Measurements from ENCODE around the gene NUP210. TPM values are rescaled to one million over a fixed set of nuclear protein-coding genes. Genes with fewer than 3 reads are reported as not detected.

The NUP210 gene
- total RNA-seq, 2 donors from 2014 or later = 4.4 to 4.5 TPM

DNA sequence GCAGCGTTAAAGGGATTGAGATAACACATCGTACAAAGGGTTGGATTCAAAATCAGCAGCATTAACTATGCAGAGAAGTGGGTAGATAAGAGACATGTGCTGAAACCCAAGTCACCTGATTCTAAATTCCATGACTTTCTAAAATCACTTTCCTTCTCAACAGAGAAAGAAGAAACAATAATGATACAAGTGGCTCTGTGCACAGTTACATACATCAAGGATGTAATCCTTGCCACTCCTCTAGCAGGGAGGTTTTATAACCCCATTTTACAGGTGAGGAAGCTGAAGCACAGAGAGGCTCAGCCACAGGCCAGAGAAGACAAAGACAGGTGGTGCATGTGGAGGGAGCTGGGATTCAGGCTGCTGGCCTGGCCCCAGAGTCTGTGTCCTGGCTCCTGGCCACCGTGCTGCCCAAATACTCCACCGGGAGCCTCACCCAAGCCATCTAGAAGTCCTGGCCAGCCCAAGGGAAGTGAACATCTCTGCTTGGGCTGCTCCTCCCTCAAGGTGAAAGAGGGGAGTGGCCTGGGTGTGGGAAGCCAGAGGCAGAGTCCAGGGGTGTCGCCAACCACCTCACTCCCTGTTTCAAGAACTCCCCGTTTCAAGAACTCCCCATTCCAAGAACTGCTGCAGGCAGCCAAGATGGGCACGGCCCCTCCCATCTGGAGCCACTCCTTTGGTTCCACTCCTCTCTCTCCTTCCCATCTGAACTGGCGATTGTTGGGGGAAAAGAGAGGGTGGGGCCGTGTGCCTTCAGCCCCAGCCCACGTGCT, 147.1 kb downstream of the NUP210 start:
- Histone ChIP-seq H3K4me1 (peaks cover 0 to 11% of the 10 kb centered on the region in 2 donors), H3K4me3 (no peak overlapping the region), H3K27me3 (no peaks in the 10 kb centered on the region), H3K9me3 (peaks cover 0 to 9% of the 10 kb centered on the region in 2 donors), H3K36me3 (no peaks in the 10 kb centered on the region), H3K27ac (no peak overlapping the region)
- TF ChIP-seq, protein P1, sequence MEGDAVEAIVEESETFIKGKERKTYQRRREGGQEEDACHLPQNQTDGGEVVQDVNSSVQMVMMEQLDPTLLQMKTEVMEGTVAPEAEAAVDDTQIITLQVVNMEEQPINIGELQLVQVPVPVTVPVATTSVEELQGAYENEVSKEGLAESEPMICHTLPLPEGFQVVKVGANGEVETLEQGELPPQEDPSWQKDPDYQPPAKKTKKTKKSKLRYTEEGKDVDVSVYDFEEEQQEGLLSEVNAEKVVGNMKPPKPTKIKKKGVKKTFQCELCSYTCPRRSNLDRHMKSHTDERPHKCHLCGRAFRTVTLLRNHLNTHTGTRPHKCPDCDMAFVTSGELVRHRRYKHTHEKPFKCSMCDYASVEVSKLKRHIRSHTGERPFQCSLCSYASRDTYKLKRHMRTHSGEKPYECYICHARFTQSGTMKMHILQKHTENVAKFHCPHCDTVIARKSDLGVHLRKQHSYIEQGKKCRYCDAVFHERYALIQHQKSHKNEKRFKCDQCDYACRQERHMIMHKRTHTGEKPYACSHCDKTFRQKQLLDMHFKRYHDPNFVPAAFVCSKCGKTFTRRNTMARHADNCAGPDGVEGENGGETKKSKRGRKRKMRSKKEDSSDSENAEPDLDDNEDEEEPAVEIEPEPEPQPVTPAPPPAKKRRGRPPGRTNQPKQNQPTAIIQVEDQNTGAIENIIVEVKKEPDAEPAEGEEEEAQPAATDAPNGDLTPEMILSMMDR (IDR thresholded peaks at IDR 0.05) = no peak
- DNase-seq (ENCODE audit: low spot score) = no peak

DNA sequence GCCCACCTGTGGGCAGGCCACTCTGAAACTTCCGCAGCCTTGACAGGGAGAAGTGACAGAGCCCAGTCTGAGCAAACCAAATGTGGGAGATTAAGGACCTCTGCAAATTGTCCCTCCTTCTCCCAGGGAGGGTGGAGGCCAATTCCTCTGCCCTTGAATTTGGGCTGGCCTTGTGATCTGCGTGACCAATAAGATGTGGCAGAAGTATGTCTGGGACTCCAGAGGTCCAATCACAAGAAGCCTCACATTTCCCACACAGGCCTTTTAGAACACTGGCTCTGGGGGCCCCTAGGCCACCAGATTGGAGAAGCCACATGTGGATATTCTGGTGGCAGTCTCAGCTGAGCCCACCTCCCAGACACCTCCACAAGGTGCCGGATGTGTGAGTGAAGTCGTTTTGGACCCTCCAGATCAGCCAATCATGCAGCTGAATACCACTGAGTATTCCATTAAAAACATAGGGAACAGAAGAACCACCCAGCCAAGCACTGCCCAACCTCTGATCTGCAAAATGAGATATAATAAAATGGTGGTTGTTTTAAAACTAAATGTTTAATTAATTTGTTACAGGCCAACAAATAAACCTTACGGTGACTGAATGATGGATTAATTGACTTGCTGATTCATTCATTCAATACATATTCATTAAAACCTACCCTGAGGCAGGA, 150.3 kb downstream of the NUP210 start:
- Histone ChIP-seq H3K4me1 (no peaks in the 10 kb centered on the region), H3K27me3 (no peaks in the 10 kb centered on the region), H3K27ac (no peak overlapping the region), H3K4me3 (no peak overlapping the region), H3K9me3 (peaks cover 0 to 9% of the 10 kb centered on the region in 2 donors), H3K36me3 (no peaks in the 10 kb centered on the region)
- no peak for DNase-seq (ENCODE audit: low spot score)
- TF ChIP-seq, protein P1 (IDR thresholded peaks at IDR 0.05) = no peak

DNA sequence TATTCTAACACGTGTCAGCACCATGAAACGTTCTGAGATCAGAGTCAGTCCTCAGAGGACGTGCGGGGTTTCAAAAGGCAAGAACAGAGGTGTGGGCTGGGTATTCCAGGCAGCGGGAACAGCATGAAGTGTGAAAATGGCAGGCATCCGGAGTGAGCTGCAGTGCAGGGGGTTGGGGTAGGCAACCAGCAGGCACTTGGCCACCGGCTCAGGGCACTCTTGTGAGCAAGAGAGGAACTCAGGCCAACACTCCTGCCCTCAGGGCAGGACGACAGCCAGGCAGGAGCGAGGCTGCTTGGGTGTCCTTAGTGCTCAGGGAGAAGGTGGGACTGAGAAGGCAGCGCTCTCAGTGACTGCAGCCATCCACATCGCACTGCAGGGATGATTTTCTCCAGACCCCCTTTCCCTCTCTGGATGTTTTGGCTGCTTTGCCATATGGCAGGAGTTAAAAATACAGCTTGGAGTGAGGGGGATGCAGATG, 151.1 kb downstream of the NUP210 start:
- TF ChIP-seq, protein P1 (IDR thresholded peaks at IDR 0.05) = no peak
- no peak for DNase-seq (ENCODE audit: low spot score)
- Histone ChIP-seq H3K4me1 (no peaks in the 10 kb centered on the region), H3K9me3 (peaks cover 0 to 9% of the 10 kb centered on the region in 2 donors), H3K4me3 (no peak overlapping the region), H3K27ac (no peak overlapping the region), H3K27me3 (no peaks in the 10 kb centered on the region), H3K36me3 (no peaks in the 10 kb centered on the region)

DNA sequence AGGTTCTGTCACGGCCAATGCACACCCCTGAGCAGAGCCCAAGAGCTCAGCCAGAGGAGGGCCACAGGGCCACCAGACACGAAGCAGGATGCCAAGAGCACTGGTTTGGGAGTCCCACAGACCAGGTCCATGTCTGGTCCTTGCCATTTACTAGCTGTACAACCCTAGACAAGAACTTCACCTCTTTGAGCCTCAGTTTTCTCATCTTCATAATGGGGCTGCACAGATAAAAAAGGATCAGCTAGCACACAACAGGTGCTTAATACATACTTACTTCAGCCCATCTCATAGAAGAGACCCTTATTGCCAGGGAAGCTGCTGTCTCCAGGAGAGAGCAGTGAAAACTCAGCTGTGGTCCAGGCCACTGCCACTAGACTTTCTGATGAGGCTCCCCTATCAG, 152.0 kb downstream of the NUP210 start:
- no peak for DNase-seq (ENCODE audit: low spot score)
- Histone ChIP-seq H3K9me3 (peaks cover 0 to 9% of the 10 kb centered on the region in 2 donors), H3K27me3 (no peaks in the 10 kb centered on the region), H3K4me1 (no peaks in the 10 kb centered on the region), H3K36me3 (no peaks in the 10 kb centered on the region), H3K27ac (no peak overlapping the region), H3K4me3 (no peak overlapping the region)
- TF ChIP-seq, protein P1 (IDR thresholded peaks at IDR 0.05) = no peak

DNA sequence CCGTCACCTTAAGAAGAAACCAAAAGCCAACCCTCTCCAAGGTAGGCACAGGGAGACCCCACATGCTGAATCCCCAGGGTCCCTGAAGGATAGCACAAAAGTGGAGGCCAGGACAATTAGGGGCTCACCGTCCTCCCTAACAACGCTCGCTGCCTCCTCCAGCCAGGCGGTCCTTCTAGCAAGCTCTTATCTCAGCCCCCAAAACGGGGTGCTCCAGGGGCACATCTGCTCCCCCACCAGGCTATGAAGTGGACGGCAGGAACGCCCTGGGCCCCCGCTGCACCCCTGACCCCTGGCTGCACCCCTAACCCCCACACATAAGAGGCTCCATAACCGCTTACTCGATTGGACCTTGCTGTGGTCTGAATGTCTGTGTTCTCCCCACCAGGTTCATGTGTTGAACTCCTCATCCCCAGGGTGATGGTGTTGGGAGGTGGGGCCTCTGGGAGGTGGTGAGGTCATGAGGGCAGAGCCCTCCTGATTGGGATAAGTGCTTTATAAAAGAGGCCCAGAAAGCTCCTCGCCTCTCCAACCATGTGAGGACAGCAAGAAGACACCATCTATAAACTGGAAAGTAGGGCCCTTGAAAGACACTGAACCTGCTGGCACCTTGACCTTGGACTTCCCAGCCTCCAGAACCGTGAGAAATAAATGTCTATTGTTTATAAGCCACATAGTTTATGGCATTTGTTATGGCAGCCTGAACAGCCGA, 153.3 kb downstream of the NUP210 start:
- TF ChIP-seq, protein P1 (IDR thresholded peaks at IDR 0.05) = no peak
- Histone ChIP-seq H3K27me3 (no peaks in the 10 kb centered on the region), H3K27ac (no peak overlapping the region), H3K4me3 (no peak overlapping the region), H3K4me1 (no peaks in the 10 kb centered on the region), H3K9me3 (peaks cover 0 to 9% of the 10 kb centered on the region in 2 donors), H3K36me3 (no peaks in the 10 kb centered on the region)
- DNase-seq (ENCODE audit: low spot score) = no peak

Other genes starting within 250 kb of the NUP210 start
- gene HDAC11, start 60.0 kb upstream of the NUP210 start, total RNA-seq = 10 to 100 TPM; 30.6 to 30.7 TPM
- gene FBLN2, start 128.8 kb upstream of the NUP210 start, total RNA-seq = 100 to 1,000 TPM; 122 to 185 TPM

All from right atrium auricular region (tissue), 2 donors.